Duodenal mucosa (tissue), 2 donors: Measurements from ENCODE around the gene CATSPERE.

Experiments used
- H3K27ac ChIP-seq: one replicate; pipeline ENCODE4 v1.7.0; 2013; ENCODE audit warnings: low read depth, low read length
- H3K27me3 ChIP-seq, 2 donors: one replicate each; pipeline ENCODE4 v1.7.0; 2013; ENCODE audit warnings: low read length in 2 of 2, control low read depth in 1 of 2; ENCODE audit not compliant: insufficient read depth in 2 of 2, control insufficient read depth in 1 of 2
- H3K36me3 ChIP-seq, 2 donors: one replicate each; pipeline ENCODE4 v1.7.0; 2013; ENCODE audit warnings: low read length in 2 of 2, control low read depth in 1 of 2; ENCODE audit not compliant: insufficient read depth in 2 of 2, control insufficient read depth in 1 of 2
- H3K4me1 ChIP-seq, 2 donors: one replicate each; pipeline ENCODE4 v1.7.0; 2013; ENCODE audit warnings: low read length in 2 of 2, control low read depth in 1 of 2; ENCODE audit not compliant: insufficient read depth in 2 of 2, control insufficient read depth in 1 of 2
- H3K4me3 ChIP-seq, 2 donors: one replicate each; pipeline ENCODE4 v1.7.0; 2013; ENCODE audit warnings: low read length in 2 of 2, low read depth in 1 of 2
- H3K9ac ChIP-seq, 2 donors: one replicate each; pipeline ENCODE4 v1.7.0; 2013; ENCODE audit warnings: low read length in 2 of 2, low read depth in 1 of 2
- H3K9me3 ChIP-seq, 2 donors: one replicate each; pipeline ENCODE4 v1.7.0; 2013; ENCODE audit warnings: low read length in 2 of 2, control low read depth in 1 of 2; ENCODE audit not compliant: control insufficient read depth in 1 of 2

Gene CATSPERE

DNA sequence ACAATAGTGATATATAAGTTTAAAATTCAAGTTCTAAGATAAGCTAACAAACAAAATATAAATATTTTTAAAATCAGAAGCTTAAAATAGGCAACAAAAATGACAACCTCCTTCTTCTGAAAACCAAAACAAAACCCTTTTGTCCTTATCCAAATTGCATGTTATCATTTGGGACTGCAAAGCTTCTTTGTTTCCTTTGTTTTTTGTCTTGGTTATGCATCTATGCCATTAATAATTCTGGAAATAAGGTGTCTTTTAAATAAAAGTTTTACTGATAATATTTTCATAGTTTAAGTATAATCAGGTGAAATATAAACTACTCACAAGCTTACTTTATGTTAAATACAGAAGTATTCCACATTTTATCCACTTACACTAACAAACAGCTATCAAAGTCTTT, 29.9 kb upstream of the CATSPERE start:
- peaks cover 10 to 27% of the 10 kb centered on the region in 2 donors for H3K36me3 ChIP-seq
- H3K4me1 ChIP-seq, result peaks cover 0 to 6% of the 10 kb centered on the region in 2 donors
- H3K27me3 ChIP-seq, result no peaks in the 10 kb centered on the region
- H3K9me3 ChIP-seq, result no peaks in the 10 kb centered on the region
- H3K4me3 ChIP-seq, result no peak overlapping the region
- H3K27ac ChIP-seq, result no peak overlapping the region
- H3K9ac ChIP-seq, result no peak overlapping the region

DNA sequence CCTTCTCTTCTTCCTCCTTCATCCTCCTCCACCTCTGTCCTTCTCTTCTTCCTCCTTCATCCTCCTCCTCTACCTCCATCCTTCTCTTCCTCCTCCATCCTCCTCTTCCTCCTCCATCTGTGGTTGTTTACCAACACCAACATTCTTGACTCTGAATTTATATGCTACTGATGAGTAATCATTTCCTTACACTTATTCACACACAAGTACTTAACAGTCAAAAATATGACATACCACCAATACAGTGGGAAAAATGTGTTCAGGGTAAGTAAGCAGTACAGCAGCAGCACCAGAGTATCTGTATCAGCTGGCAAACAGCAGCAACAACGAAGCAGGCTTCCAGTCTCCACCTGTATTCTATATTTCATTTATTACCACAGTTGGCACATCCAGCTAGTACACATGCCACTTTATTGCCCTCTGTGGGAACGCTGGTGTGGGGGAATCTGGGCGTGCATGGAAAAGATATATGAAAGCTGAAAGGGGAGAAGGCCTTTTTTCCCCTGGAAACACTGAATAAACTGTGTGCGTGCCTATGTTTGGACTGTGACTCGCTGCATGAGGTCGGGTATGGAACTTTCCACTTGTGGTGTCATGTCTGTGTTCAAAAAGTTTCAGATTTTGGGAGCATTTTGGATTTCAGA, 25.4 kb upstream of the CATSPERE start:
- peak overlapping the region; percentile 6 for H3K27ac ChIP-seq
- no peaks in the 10 kb centered on the region for H3K27me3 ChIP-seq
- no peaks in the 10 kb centered on the region for H3K9me3 ChIP-seq
- peaks cover 16 to 21% of the 10 kb centered on the region in 2 donors for H3K36me3 ChIP-seq
- no peak overlapping the region for H3K9ac ChIP-seq
- H3K4me1 ChIP-seq, result peaks cover 9 to 22% of the 10 kb centered on the region in 2 donors
- H3K4me3 ChIP-seq, result no peak overlapping the region

DNA sequence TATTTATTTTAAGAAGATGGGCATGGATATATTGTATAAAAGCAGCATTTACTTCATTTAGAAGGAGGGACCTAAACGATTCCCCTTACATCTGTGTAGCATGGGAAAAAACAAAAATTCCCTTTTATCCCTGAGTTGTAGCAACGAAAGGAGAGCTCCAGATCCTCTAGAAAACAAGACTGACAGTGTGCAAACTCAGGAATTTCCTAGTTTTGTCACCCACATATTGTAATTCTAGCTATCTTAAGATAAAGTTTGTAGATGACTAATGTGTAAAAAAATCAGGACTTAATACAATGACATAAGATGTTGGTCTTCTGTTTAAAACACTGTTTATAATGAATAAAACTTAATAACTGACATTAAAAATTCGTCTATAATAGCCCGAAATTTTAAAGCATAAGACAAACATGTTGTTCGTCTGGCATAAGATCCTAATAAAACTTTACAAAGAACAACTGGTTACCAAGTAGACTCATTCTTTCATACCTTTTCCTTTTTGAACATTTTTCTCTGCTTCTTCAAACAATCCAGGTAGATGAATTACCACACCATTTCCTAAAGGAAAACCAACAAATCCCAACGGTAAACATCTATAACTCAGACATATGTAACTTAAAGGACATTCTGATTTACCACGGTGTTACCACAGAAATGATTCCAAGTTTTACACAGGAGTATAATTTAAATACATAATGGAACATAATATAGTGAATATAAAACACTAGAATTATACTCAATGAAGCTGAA, 24.6 kb upstream of the CATSPERE start:
- Histone ChIP-seq H3K36me3 (peaks cover 16 to 20% of the 10 kb centered on the region in 2 donors), H3K9ac (no peak overlapping the region), H3K27ac (no peak overlapping the region), H3K27me3 (no peaks in the 10 kb centered on the region), H3K9me3 (no peaks in the 10 kb centered on the region), H3K4me3 (no peak overlapping the region), H3K4me1 (peaks cover 9 to 22% of the 10 kb centered on the region in 2 donors)

GRCh38 chr1:244437086-244437468, 24.0 kb upstream of the CATSPERE start:
- no peaks in the 10 kb centered on the region for H3K9me3 ChIP-seq
- H3K27me3 ChIP-seq, result no peaks in the 10 kb centered on the region
- no peak overlapping the region for H3K4me3 ChIP-seq
- peaks cover 14 to 16% of the 10 kb centered on the region in 2 donors for H3K36me3 ChIP-seq
- no peak overlapping the region for H3K27ac ChIP-seq
- H3K4me1 ChIP-seq, result peaks cover 9 to 23% of the 10 kb centered on the region in 2 donors
- no peak overlapping the region for H3K9ac ChIP-seq

GRCh38 chr1:244439391-244440032, 21.6 kb upstream of the CATSPERE start:
- H3K27ac ChIP-seq, result no peak overlapping the region

DNA sequence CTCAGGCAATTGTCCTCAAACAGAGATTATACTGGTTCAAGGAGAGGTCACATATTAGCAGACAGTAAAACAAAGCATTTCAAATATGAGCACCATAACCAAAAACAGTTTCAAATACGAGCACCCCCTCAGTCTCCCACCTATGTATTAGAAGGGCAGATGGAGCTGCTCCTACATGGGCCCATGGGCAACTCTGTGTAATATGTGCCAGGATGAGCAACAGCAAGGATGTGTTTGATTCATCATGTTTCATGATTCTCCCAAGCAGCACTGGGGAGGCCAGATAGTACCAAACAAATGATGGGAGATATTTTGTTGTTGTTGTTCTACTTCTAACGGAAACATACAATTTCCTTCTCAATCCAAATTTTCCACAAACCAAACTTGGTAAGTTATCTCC, 18.2 kb upstream of the CATSPERE start:
- no peak overlapping the region for H3K27ac ChIP-seq
- H3K4me1 ChIP-seq, result peaks cover 23 to 42% of the 10 kb centered on the region in 2 donors
- no peaks in the 10 kb centered on the region for H3K27me3 ChIP-seq
- no peak overlapping the region for H3K4me3 ChIP-seq
- H3K9ac ChIP-seq, result no peak overlapping the region
- H3K36me3 ChIP-seq, result no peaks in the 10 kb centered on the region
- H3K9me3 ChIP-seq, result no peaks in the 10 kb centered on the region

More at GRCh38 chr1:244439391-244440032, 21.6 kb upstream of the CATSPERE start:
- H3K9me3 ChIP-seq, result no peaks in the 10 kb centered on the region
- H3K4me3 ChIP-seq, result no peak overlapping the region
- H3K36me3 ChIP-seq, result peaks cover 6 to 11% of the 10 kb centered on the region in 2 donors
- H3K27me3 ChIP-seq, result no peaks in the 10 kb centered on the region
- no peak overlapping the region for H3K9ac ChIP-seq
- peaks cover 9 to 27% of the 10 kb centered on the region in 2 donors for H3K4me1 ChIP-seq

DNA sequence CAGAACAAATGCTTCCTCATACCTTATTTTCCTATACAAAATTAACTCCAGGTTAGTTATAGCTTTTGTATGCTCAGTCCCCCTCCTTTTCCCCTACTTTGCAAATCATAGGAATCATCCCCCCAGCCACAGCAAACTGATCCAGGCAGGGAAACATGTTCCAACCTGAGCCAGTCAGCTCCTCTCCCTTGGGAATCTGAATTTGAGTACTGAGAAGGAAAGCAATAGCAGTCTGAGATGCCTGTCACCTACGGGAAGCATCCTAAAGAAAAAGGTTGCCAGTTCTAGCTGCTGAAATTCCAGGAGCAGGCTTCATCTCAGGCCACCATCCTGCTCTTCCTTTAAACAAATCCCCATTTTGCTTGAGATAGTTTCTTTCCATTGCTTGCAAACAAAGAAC, 16.2 kb upstream of the CATSPERE start:
- Histone ChIP-seq H3K27ac (no peak overlapping the region), H3K36me3 (no peaks in the 10 kb centered on the region)

DNA sequence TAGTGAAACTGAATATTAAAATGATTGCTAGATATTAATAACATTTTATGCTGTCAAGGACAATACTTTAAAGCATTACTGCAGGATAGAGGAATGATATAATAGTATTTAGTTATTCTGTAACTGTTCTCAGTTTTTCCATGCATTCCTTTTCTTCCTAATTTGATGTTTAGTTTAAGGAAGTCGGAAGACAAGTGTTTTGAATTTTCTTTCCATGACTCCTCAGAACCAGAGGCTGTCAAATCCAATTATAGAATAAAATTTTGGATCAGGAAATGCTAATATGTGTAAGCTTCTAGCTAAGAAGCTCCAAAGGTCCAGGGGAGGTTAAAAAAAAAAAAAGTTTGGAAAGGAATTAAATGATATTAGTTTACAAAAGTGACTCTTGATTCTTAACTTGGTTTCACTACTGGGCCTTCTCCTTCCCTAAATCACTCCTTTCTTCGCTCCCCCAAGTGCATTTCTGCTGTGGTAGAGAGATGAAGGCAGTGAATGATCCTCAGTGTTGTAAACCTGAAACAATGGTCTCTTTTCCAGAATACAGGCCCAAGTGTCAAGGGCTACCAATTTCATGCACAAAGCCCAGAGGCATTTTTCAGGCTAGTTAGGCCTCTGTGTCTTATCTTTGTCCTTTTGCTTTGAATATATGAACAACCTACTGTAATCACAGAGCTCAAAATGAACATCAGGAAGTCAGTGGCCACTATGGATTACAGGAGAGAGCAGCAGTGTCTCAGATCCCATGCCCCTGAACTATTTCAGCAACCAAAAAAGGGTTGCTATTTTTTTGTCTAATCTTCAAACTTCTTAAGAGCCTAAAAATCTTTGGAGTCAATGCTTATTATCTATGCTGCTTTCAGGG, 15.5 kb upstream of the CATSPERE start:
- no peak overlapping the region for H3K27ac ChIP-seq
- H3K4me1 ChIP-seq, result peaks cover 26 to 55% of the 10 kb centered on the region in 2 donors
- H3K9ac ChIP-seq, result no peak overlapping the region

More for the DNA sequence above, 16.2 kb upstream of the CATSPERE start:
- no peak overlapping the region for H3K9ac ChIP-seq
- H3K9me3 ChIP-seq, result no peaks in the 10 kb centered on the region
- H3K27me3 ChIP-seq, result no peaks in the 10 kb centered on the region
- H3K4me1 ChIP-seq, result peaks cover 20 to 49% of the 10 kb centered on the region in 2 donors
- no peak overlapping the region for H3K4me3 ChIP-seq

GRCh38 chr1:244447024-244447423, 14.0 kb upstream of the CATSPERE start:
- Histone ChIP-seq H3K9me3 (no peaks in the 10 kb centered on the region), H3K36me3 (no peaks in the 10 kb centered on the region), H3K9ac (no peak overlapping the region), H3K4me1 (peaks cover 28 to 54% of the 10 kb centered on the region in 2 donors), H3K4me3 (no peak overlapping the region), H3K27ac (no peak overlapping the region), H3K27me3 (no peaks in the 10 kb centered on the region)

More for the DNA sequence above, 15.5 kb upstream of the CATSPERE start:
- H3K9me3 ChIP-seq, result no peaks in the 10 kb centered on the region
- H3K27me3 ChIP-seq, result no peaks in the 10 kb centered on the region
- H3K4me3 ChIP-seq, result no peak overlapping the region
- H3K36me3 ChIP-seq, result no peaks in the 10 kb centered on the region
